HG03469 (cell line): ENCODE results near the gene CNTFR.

ENCODE experiments used
- ATAC-seq: cut with Tn5 transposase; IDR thresholded peaks from one replicate; pipeline ENCODE4 v1.9.1; 2021; ENCODE audit warnings: mild to moderate bottlenecking, moderate library complexity, moderate number of reproducible peaks; ENCODE audit not compliant: unreplicated experiment

CNTFR gene

GRCh38 chr9:34620061-34620994 is 30.8 kb upstream of the CNTFR start, which contains the start of gene DCTN3:
TSS of gene DCTN3 (minus strand) at chr9:34620495. CDS start at chr9:34620464, 31 bp downstream.
- ATAC-seq = peak; percentile 93

GRCh38 chr9:34615132-34615531 is 25.6 kb upstream of the CNTFR start:
- no peak for ATAC-seq

GRCh38 chr9:34612788-34613390 is 23.4 kb upstream of the CNTFR start:
- no peak for ATAC-seq

- ATAC-seq = no peak
These were observed 22.6 kb upstream of the CNTFR start, which contains the start of gene RPP25L for GRCh38 chr9:34611811-34612787. TSS of gene RPP25L (minus strand) at chr9:34612097. CDS start at chr9:34611296, 801 bp downstream.

- no peak for ATAC-seq
These were observed 21.8 kb upstream of the CNTFR start for GRCh38 chr9:34611251-34611810.

GRCh38 chr9:34610434-34611206 is 21.1 kb upstream of the CNTFR start:
- no peak for ATAC-seq

- ATAC-seq = no peak
These were observed 17.8 kb upstream of the CNTFR start for GRCh38 chr9:34607331-34607730.

- ATAC-seq = no peak
These were observed 17.4 kb upstream of the CNTFR start for GRCh38 chr9:34606905-34607304.

GRCh38 chr9:34606190-34606589 is 16.7 kb upstream of the CNTFR start:
- ATAC-seq = no peak

GRCh38 chr9:34603610-34604231 is 14.2 kb upstream of the CNTFR start:
- ATAC-seq = peak; percentile 79

- ATAC-seq = no peak
These were observed 12.5 kb upstream of the CNTFR start for GRCh38 chr9:34601937-34602573.

- ATAC-seq = no peak
These were observed 11.4 kb upstream of the CNTFR start for GRCh38 chr9:34600908-34601307.

GRCh38 chr9:34599546-34599945 is 10.0 kb upstream of the CNTFR start:
- no peak for ATAC-seq

GRCh38 chr9:34594177-34594576 is 4.7 kb upstream of the CNTFR start:
- ATAC-seq = no peak

GRCh38 chr9:34592895-34593601 is 3.5 kb upstream of the CNTFR start:
- no peak for ATAC-seq

- no peak for ATAC-seq
These were observed 2.7 kb upstream of the CNTFR start for GRCh38 chr9:34591917-34592866.
